GM19328 (cell line): ENCODE measurements around the gene PRADC1.

ENCODE experiments used
- ATAC-seq: cut with Tn5 transposase; IDR thresholded peaks from one replicate; pipeline ENCODE4 v1.9.1; 2021; ENCODE audit warnings: mild to moderate bottlenecking, moderate library complexity; ENCODE audit not compliant: unreplicated experiment

PRADC1 gene

GRCh38 chr2:73259276-73259675 lies 26.2 kb upstream of the PRADC1 start:
- no peak for ATAC-seq

- no peak for ATAC-seq
Observed at GRCh38 chr2:73258913-73259215, 25.8 kb upstream of the PRADC1 start.

DNA sequence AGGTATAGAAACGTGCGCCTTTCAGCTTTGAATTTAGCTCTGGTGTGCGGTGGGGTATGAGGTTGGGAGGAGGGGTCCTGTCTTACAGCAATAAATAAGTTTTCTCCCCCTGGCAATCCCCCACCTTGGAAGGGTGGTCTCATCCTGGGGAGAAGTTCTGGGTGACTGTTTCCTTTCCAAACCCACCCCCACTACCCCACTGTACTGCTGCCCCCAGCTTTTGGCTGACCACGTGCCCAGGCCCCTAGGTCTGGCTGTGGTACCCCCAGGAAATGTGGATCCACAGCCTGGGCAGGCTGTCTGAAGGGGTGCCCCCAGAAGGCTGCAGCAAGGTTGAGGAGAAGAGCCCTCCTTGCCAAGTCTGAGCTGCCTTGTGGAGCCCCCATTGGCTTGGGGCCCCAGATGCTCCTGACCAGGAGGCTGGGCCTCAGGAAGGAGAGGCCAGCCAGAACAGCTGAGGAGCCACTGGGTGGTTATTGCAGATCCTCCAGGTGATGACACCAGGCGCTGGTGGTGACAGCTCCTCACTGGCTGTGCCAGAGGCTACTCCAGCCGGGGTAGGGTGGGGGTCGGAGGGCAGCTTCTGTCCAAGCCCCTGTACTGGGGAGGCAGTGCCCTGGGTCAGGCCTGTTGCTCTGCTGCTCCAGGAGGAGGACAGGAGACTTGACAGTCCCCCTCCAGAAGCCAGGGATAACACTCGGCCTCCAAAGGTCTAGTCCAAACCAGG lies 25.3 kb upstream of the PRADC1 start:
- no peak for ATAC-seq

DNA sequence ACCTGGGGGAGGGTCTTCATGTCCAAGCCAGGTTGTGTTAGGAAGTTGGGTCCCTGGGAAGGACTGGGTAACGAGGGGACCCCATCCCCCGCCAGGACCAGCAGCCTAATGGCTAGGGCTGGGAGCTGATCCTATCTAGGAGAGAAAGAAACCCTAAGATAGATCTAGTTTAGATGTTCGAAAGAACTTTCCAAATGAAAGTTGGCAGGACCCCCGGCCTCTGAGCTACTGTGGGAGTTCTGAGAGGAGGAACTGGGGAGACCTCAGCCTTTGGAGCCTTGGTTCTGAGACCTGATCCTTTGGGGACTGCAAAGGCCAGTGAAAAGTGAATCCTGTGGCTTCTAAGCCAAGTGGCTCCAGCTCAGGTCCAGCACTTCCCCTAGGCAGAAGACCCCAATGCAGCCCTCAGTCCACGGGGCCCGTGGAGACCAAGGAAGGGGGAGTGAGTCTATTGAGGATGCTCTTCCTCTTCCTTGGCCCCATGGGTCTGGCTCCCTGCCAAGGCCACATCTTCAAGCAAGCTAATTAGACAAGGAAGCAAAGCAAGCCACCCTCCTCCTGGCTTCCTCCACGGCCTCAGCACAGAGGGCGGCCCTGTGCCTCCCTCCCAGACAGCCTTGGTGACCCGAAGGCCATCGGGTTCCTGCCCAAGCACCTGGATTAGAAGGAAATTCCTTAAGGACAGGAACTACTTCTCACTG lies 24.5 kb upstream of the PRADC1 start:
- ATAC-seq, result no peak

DNA sequence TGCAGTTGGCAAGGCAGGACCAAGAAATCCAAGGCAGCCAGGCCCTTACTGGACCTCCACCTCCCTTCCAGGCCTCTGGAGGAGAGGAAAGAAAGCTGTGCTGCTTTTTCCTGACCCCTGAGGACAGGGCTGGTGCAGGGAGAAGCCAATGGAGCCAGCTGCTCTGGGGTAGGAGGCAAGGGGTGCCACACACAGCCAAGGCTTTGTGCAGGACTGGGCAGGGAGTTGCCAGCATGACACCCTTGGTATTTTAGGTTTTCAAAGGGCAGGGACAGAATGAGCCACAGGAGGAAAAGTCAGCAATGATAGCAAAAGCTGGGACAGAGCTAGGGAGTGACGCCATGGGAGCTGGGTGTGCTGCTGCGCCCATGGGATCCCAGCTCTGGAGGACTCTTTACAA lies 24.0 kb upstream of the PRADC1 start:
- ATAC-seq, result no peak

DNA sequence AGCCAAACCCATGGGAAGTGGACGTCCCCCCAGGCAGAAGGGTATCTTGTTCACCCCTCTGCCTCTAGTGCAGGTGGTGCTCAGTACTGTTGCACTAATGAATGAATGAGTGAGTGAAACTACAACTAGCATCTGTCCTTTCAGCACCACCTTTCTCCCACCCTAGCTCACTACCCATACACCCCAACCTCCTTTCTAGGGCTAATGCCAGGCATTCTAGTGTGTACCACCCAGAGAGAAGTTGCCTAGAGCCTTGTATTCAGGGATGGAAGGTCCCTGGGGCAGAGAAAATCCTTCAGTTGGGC lies 23.5 kb upstream of the PRADC1 start:
- no peak for ATAC-seq

DNA sequence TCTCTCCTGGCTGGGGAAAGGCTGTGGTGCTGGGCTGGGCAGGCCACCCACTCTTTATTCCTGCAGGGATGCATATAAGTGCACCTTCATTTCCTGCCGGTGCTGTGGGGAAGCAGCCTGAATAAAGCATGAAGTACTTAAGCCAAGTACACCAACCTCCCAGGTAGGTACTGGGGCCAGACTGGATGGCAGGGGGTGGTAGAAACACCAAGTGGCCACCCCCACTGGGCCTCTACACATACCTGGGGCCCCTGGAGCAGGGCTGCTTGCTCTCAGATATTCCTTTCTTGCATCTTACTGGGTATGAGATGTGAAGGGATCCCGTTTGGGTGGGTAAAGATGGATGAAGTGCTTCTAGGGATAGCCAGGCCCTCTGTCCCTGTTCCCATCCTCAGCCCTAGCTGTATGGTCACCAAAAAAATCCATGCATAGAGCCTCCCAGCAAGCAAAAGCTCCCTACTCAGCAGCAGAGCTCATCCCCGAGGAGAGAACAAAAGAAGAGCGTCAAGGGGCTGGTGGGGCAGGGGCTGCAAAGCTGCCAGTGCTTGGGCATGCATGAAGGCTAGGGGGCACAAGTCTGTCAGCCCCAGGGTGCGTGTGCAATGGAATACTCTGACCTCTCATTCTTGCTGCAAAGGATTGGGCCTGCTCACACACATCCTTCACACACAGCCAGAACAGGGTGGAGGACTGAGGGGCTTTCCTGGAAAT lies 23.0 kb upstream of the PRADC1 start:
- no peak for ATAC-seq

- ATAC-seq, result no peak
Observed at GRCh38 chr2:73255007-73255644, 22.1 kb upstream of the PRADC1 start.

- ATAC-seq, result no peak
Observed at GRCh38 chr2:73254343-73255006, 21.4 kb upstream of the PRADC1 start.

- ATAC-seq, result no peak
Observed at GRCh38 chr2:73253901-73254300, 20.9 kb upstream of the PRADC1 start.

DNA sequence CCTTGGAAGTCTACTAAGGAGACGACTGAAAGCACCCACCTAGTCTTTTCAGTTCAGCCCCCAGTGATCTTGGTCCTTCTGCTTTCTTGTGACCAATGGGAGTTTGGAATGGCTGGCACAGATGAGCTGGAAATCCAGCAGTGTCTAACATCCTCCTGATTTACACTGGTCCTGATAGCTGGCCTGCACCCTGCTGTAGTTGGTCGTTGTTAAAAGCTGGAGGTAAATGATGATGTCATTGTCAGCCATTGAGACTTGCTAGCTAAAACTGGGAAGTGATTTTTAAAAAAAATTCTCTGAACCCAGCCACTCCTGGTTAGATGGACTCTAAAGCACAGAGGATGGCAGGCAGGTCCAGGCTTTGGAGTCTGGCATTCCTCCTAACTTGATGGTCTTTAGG lies 20.4 kb upstream of the PRADC1 start:
- ATAC-seq, result no peak

DNA sequence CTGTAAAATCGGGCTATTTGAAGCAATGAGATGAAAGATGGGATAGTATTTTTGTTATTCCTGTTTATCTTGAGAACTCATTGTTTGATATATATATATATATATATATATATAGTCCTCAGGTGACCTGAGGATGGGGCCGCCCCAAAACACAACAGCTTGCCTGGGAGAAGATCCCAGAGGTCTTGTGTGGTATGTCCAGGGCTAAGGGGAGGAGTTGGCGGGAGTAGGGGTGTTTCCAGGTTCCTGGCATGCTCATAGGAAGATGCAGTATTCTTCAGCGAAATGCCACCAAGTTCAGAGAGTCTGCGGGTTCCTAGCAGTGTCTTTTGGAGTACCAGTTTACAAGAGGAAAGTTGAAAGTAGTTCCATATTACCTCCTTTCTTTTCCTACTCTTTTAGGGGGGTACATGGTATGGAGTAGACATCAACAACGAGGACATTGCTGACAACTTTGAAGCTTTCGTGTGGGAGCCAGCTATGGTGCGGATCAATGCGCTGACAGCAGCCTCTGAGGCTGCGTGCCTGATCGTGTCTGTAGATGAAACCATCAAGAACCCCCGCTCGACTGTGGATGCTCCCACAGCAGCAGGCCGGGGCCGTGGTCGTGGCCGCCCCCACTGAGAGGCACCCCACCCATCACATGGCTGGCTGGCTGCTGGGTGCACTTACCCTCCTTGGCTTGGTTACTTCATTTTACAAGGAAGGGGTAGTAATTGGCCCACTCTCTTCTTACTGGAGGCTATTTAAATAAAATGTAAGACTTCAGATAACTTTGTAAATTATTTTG lies 19.4 kb upstream of the PRADC1 start:
- ATAC-seq, result no peak

DNA sequence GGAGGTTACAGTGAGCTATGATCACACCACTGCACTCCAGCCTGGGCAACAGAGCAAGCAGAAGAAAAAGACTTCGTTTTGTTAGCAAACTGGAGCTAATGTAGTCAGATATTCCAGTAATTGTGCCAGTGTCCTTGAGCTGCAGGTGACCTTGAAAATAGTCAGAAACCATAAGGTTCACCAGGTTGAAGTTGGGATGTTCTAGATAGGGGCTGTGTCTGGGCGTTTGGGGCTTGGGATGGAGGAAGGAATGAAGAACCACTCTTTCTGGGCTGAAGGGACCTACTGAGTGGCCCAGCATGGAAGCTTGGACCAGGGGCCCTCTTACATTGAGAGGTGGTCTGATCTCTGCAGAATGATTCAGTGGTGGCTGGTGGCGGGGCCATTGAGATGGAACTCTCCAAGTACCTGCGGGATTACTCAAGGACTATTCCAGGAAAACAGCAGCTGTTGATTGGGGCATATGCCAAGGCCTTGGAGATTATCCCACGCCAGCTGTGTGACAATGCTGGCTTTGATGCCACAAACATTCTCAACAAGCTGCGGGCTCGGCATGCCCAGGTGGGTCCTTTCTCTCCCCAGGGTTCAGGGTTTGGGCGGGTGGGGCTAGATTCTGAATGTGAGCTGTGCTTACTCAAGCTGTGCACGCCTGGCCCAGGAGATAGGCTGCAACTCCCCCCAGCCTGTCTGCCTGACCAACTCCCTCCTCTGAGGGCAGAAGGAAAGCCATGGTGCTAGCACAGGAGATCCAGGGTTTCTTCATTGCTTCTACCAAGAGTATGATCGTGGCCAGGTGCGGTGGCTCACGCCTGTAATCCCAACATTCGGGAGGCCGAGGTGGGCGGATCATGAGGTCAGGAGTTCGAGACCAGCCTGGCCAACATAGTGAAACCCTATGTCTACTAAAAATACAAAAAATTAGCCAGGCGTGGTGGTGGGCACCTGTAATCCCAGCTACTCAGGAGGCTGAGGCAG lies 18.1 kb upstream of the PRADC1 start:
- ATAC-seq, result no peak

DNA sequence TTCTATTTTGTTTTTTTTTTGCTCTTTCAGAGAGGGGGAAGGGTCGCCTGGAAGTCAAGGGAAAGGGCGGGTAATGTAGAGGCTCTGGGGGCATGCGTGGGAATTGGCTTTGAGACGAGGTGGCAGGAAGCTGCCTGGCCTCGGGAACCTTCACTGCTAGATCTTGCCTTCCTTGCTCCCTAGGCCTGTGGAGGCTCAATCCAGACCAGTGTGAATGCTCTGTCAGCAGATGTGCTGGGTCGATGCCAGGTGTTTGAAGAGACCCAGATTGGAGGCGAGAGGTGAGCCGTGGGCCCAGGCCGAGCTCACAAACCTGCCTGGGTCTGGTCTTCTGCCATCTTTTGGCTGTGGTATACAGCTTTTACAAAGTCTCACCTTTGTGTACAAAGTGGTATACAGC lies 16.6 kb upstream of the PRADC1 start:
- ATAC-seq, result no peak

DNA sequence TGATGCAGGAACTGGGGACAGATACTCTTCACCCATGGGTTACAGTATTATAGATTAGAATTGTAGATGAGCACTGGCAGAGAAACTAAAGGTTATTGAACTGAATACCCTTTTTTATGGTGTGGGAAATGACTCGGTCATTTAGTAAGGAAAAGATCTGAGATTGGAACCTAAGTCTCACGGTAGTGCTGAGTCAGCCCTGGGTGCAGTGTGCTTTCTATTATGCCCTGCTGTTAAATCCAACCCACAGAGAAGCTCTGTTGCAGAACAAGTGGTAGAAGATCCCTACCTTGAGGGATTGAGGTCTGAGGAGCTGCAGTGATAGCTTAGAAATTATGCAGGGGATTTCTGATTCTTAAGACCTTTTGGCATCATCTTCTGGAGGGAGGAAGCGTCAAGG lies 13.8 kb upstream of the PRADC1 start:
- no peak for ATAC-seq

DNA sequence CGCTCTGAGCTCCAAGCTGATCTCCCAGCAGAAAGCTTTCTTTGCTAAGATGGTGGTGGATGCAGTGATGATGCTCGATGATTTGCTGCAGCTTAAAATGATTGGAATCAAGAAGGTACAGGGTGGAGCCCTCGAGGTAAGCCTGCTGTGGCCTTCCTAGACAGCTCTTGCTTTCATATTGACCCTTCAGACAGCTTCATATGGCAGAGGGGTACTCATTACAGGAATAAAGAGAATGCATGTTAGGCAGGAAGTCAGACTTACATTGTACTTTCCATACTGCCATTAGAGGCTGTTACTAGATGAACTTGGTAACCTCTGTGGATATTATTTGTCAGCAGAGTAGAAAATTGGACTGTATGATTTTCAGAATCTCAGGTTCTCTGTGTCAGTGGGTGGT lies 11.5 kb upstream of the PRADC1 start:
- ATAC-seq, result no peak

DNA sequence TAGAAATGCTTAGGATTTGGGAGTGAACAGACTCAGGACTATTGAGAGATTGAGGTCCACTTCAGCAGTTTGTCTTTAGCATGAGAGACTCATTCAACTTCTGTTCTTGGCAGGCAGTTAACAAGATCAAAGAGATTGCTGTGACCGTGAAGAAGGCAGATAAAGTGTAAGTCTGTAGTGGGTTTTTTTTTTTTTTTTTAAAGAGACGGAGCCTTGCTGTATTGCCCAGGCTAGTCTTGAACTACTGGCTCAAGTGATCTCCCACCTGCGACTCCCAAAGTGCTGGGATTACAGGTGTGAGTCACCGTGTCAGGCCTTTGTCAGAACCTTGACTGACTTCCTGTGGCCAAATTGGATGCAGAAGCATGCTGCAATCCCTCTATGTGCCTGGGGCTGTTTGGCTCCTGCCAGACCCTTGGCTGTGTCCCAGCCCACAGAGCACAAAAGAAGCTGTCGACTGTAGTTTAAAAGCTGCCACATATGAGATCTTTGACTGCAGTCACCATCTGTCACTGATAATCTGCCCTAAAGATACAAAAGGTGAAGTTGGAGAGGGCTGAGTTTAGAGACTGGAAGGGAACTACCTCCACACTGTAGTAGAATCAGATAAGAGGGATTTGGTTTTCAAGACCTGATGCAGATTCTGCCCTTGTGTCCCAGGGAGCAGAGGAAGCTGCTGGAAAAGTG lies 11.0 kb upstream of the PRADC1 start:
- no peak for ATAC-seq

- ATAC-seq, result no peak
Observed at GRCh38 chr2:73239776-73240175, 6.7 kb upstream of the PRADC1 start.

- no peak for ATAC-seq
Observed at GRCh38 chr2:73238976-73239375, 5.9 kb upstream of the PRADC1 start.
